ENCODE measurements around the gene PTPRR. TPM values are rescaled to one million over a fixed set of nuclear protein-coding genes. Genes with fewer than 3 reads are reported as not detected.

The PTPRR gene
- total RNA-seq, 1 donor from 2014 or later: 1.4 TPM

DNA sequence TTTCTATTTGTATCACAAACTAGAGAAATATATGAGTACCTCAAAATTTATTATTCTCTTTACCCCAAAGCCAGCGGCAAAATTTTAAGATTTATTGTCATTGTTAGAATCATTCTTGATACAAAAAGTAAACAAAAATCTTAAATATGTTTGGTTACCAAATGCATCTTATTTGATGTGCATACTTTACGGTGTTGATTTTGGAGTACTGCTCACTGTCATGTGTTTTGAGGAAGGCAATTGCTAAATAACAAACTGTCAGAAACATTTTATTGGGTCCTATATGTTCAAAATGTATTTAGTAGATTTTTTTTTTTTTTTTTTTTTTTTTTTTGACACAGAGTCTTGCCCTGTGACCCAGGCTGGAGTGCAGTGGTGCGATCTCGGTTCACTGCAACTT lies 124.9 kb downstream of the PTPRR start:
- DNase-seq (ENCODE audit: low read depth) (no peak), FAIRE-seq (no peak)
- Histone ChIP-seq H3K27ac (ENCODE audit: low read depth, low read length) (no peak overlapping the region), H4K20me1 (ENCODE audit: insufficient read depth, low read length) (no peaks in the 10 kb centered on the region), H3K4me1 (ENCODE audit: insufficient read depth, low read length) (no peaks in the 10 kb centered on the region), H3K9ac (ENCODE audit: low read length) (no peak overlapping the region), H3K4me3 (ENCODE audit: insufficient read depth, low read depth, low read length) (no peak overlapping the region), H3K27me3 (ENCODE audit: insufficient read depth, low read length) (no peaks in the 10 kb centered on the region), H3K36me3 (ENCODE audit: insufficient read depth, low read length) (no peaks in the 10 kb centered on the region), H3K4me2 (ENCODE audit: low read length) (no peak overlapping the region), H2AFZ (ENCODE audit: low read depth, low read length) (no peak overlapping the region), H3K79me2 (ENCODE audit: insufficient read depth, low read length) (no peaks in the 10 kb centered on the region), H3K9me3 (ENCODE audit: insufficient read depth, low read depth, low read length) (no peaks in the 10 kb centered on the region)
- Mint-ChIP-seq H3K9me3 (ENCODE audit: unreplicated experiment) (no peaks in the 10 kb centered on the region), H3K27ac (ENCODE audit: unreplicated experiment) (no peak overlapping the region), H3K4me1 (ENCODE audit: low read depth, unreplicated experiment) (no peaks in the 10 kb centered on the region), H3K4me3 (ENCODE audit: unreplicated experiment) (no peak overlapping the region), H3K27me3 (ENCODE audit: low read depth, unreplicated experiment) (no peaks in the 10 kb centered on the region), H3K36me3 (ENCODE audit: low read depth, unreplicated experiment) (no peaks in the 10 kb centered on the region)
- TF ChIP-seq, protein P1, sequence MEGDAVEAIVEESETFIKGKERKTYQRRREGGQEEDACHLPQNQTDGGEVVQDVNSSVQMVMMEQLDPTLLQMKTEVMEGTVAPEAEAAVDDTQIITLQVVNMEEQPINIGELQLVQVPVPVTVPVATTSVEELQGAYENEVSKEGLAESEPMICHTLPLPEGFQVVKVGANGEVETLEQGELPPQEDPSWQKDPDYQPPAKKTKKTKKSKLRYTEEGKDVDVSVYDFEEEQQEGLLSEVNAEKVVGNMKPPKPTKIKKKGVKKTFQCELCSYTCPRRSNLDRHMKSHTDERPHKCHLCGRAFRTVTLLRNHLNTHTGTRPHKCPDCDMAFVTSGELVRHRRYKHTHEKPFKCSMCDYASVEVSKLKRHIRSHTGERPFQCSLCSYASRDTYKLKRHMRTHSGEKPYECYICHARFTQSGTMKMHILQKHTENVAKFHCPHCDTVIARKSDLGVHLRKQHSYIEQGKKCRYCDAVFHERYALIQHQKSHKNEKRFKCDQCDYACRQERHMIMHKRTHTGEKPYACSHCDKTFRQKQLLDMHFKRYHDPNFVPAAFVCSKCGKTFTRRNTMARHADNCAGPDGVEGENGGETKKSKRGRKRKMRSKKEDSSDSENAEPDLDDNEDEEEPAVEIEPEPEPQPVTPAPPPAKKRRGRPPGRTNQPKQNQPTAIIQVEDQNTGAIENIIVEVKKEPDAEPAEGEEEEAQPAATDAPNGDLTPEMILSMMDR (IDR thresholded peaks at IDR 0.05; ENCODE audit: insufficient read depth, low read depth, low read length): no peak
- TF ChIP-seq EZH2 (IDR thresholded peaks at IDR 0.05; ENCODE audit: insufficient read depth, low read length): no peak

GRCh38 chr12:70794131-70794530 lies 126.4 kb downstream of the PTPRR start:
- no peaks in the 10 kb centered on the region for H3K36me3 Mint-ChIP-seq (ENCODE audit: low read depth, unreplicated experiment)
- no peaks in the 10 kb centered on the region for H3K9me3 Mint-ChIP-seq (ENCODE audit: unreplicated experiment)
- no peaks in the 10 kb centered on the region for H3K4me1 Mint-ChIP-seq (ENCODE audit: low read depth, unreplicated experiment)
- no peak overlapping the region for H3K4me3 Mint-ChIP-seq (ENCODE audit: unreplicated experiment)
- no peak for TF ChIP-seq EZH2 (IDR thresholded peaks at IDR 0.05; ENCODE audit: insufficient read depth, low read length)
- TF ChIP-seq, protein P1 (IDR thresholded peaks at IDR 0.05; ENCODE audit: insufficient read depth, low read depth, low read length): no peak
- H3K4me3 ChIP-seq (ENCODE audit: insufficient read depth, low read depth, low read length): no peak overlapping the region
- H3K27me3 Mint-ChIP-seq (ENCODE audit: low read depth, unreplicated experiment): no peaks in the 10 kb centered on the region
- H2AFZ ChIP-seq (ENCODE audit: low read depth, low read length): no peak overlapping the region
- no peaks in the 10 kb centered on the region for H3K9me3 ChIP-seq (ENCODE audit: insufficient read depth, low read depth, low read length)
- H3K36me3 ChIP-seq (ENCODE audit: insufficient read depth, low read length): no peaks in the 10 kb centered on the region
- no peak overlapping the region for H3K9ac ChIP-seq (ENCODE audit: low read length)
- H4K20me1 ChIP-seq (ENCODE audit: insufficient read depth, low read length): no peaks in the 10 kb centered on the region
- no peak overlapping the region for H3K4me2 ChIP-seq (ENCODE audit: low read length)
- peaks cover 2% of the 10 kb centered on the region for H3K27me3 ChIP-seq (ENCODE audit: insufficient read depth, low read length)
- no peak for DNase-seq (ENCODE audit: low read depth)
- no peaks in the 10 kb centered on the region for H3K79me2 ChIP-seq (ENCODE audit: insufficient read depth, low read length)
- no peak overlapping the region for H3K27ac Mint-ChIP-seq (ENCODE audit: unreplicated experiment)
- H3K4me1 ChIP-seq (ENCODE audit: insufficient read depth, low read length): no peaks in the 10 kb centered on the region
- H3K27ac ChIP-seq (ENCODE audit: low read depth, low read length): no peak overlapping the region
- no peak for FAIRE-seq

DNA sequence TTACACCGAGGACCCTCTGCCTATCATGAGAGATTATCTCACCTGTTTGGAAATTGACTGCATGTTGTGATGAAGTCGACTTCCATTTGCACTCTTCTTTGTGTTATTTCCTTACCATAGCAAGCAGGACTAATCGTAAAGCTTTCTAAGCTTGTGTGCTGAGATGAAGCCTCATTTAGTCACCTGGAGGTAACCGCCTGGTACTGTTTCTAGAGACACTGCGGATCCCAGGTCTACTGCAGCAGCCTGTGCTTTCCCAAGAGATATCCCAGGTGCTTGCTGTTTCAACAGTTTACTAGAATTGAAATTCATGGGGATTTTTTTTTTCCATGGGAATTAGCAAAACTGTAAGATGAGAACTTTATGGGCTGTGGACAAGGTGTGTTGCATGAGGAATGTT lies 131.8 kb downstream of the PTPRR start:
- Histone ChIP-seq H3K27ac (ENCODE audit: low read depth, low read length) (no peak overlapping the region), H3K9ac (ENCODE audit: low read length) (no peak overlapping the region), H3K4me1 (ENCODE audit: insufficient read depth, low read length) (no peaks in the 10 kb centered on the region), H4K20me1 (ENCODE audit: insufficient read depth, low read length) (no peaks in the 10 kb centered on the region), H3K4me2 (ENCODE audit: low read length) (no peak overlapping the region), H3K36me3 (ENCODE audit: insufficient read depth, low read length) (no peaks in the 10 kb centered on the region), H3K4me3 (ENCODE audit: insufficient read depth, low read depth, low read length) (no peak overlapping the region), H3K79me2 (ENCODE audit: insufficient read depth, low read length) (no peaks in the 10 kb centered on the region), H2AFZ (ENCODE audit: low read depth, low read length) (no peak overlapping the region), H3K27me3 (ENCODE audit: insufficient read depth, low read length) (peaks cover 2% of the 10 kb centered on the region), H3K9me3 (ENCODE audit: insufficient read depth, low read depth, low read length) (no peaks in the 10 kb centered on the region)
- no peak for DNase-seq (ENCODE audit: low read depth)
- H3K27me3 Mint-ChIP-seq (ENCODE audit: low read depth, unreplicated experiment): no peaks in the 10 kb centered on the region
- H3K27ac Mint-ChIP-seq (ENCODE audit: unreplicated experiment): no peak overlapping the region
- no peak overlapping the region for H3K4me3 Mint-ChIP-seq (ENCODE audit: unreplicated experiment)
- no peaks in the 10 kb centered on the region for H3K9me3 Mint-ChIP-seq (ENCODE audit: unreplicated experiment)
- FAIRE-seq: no peak
- TF ChIP-seq, protein P1 (IDR thresholded peaks at IDR 0.05; ENCODE audit: insufficient read depth, low read depth, low read length): no peak
- no peak for TF ChIP-seq EZH2 (IDR thresholded peaks at IDR 0.05; ENCODE audit: insufficient read depth, low read length)
- H3K4me1 Mint-ChIP-seq (ENCODE audit: low read depth, unreplicated experiment): peaks cover 3% of the 10 kb centered on the region
- no peaks in the 10 kb centered on the region for H3K36me3 Mint-ChIP-seq (ENCODE audit: low read depth, unreplicated experiment)
